Activated T-cell treated with anti-CD3 and anti-CD28 coated beads for 1 hour (primary cell): ENCODE results near the gene RETREG3.
"Not testable (repeated sequence)": the region's sequence is repeated elsewhere in the genome, so short reads cannot be mapped to it uniquely, and the experiment has no call there.

ENCODE experiments used
- DNase-seq: peaks from one replicate; pipeline ENCODE4 v3.0.0-alpha.2; 2020; ENCODE audit warnings: low read depth

RETREG3 gene

GRCh38 chr17:42553161-42553818, 55.9 kb downstream of the RETREG3 start:
- no peak for DNase-seq

- not testable (repeated sequence) for DNase-seq
Measured at GRCh38 chr17:42552736-42553135, 56.4 kb downstream of the RETREG3 start, which contains the start of gene HSD17B1. Gene HSD17B1, plus strand, starts transcription at chr17:42552923. Its CDS starts 11 bp downstream, at chr17:42552934.

- no peak for DNase-seq
Measured at GRCh38 chr17:42548993-42549755, 60.0 kb downstream of the RETREG3 start.

GRCh38 chr17:42548070-42548837, 60.9 kb downstream of the RETREG3 start:
- peak; percentile 73 for DNase-seq

- no peak for DNase-seq
Measured at GRCh38 chr17:42547698-42548069, 61.5 kb downstream of the RETREG3 start.

- no peak for DNase-seq
Measured at GRCh38 chr17:42547001-42547461, 62.1 kb downstream of the RETREG3 start.

GRCh38 chr17:42545755-42546505, 63.2 kb downstream of the RETREG3 start:
- not testable (repeated sequence) for DNase-seq

GRCh38 chr17:42544874-42545283, 64.3 kb downstream of the RETREG3 start:
- DNase-seq = no peak

- no peak for DNase-seq
Measured at GRCh38 chr17:42543190-42544079, 65.7 kb downstream of the RETREG3 start.

- no peak for DNase-seq
Measured at GRCh38 chr17:42541041-42541833, 67.9 kb downstream of the RETREG3 start.

- DNase-seq = not testable (repeated sequence)
Measured at GRCh38 chr17:42540558-42540957, 68.6 kb downstream of the RETREG3 start.

GRCh38 chr17:42538482-42538881, 70.7 kb downstream of the RETREG3 start:
- no peak for DNase-seq

GRCh38 chr17:42537826-42538451, 71.2 kb downstream of the RETREG3 start:
- no peak for DNase-seq

GRCh38 chr17:42537156-42537805, 71.9 kb downstream of the RETREG3 start:
- no peak for DNase-seq

GRCh38 chr17:42536372-42537155, 72.6 kb downstream of the RETREG3 start:
- DNase-seq = peak; percentile 53

GRCh38 chr17:42536048-42536371, 73.2 kb downstream of the RETREG3 start, which contains the start of gene NAGLU:
Gene NAGLU, plus strand, starts transcription at chr17:42536241. Its CDS starts 32 bp downstream, at chr17:42536273.
- DNase-seq = peak; percentile 70

- no peak for DNase-seq
Measured at GRCh38 chr17:42535155-42536047, 73.8 kb downstream of the RETREG3 start.
